H7 (cell line): ENCODE data around the gene PUDP. TPM values are rescaled to one million over a fixed set of nuclear protein-coding genes. Genes with fewer than 3 reads are reported as not detected.
"Not testable (repeated sequence)": the region's sequence is repeated elsewhere in the genome, so short reads cannot be mapped to it uniquely, and the experiment has no call there.

Experiments
- DNase-seq: peaks from one replicate; pipeline ENCODE4 v3.0.0; 2012
- H3K27me3 ChIP-seq: 2 replicates; pipeline ENCODE4 v1.6.0; 2011; ENCODE audit warnings: mild to moderate bottlenecking, low read length; ENCODE audit not compliant: control insufficient read depth, insufficient read depth
- H3K36me3 ChIP-seq: replicated peaks from 2 replicates; pipeline ENCODE4 v1.5.1; 2011; ENCODE audit warnings: low read length; ENCODE audit not compliant: control insufficient read depth, insufficient read depth
- H3K4me3 ChIP-seq: 2 replicates; pipeline ENCODE4 v1.5.1; 2011; ENCODE audit warnings: low read depth, mild to moderate bottlenecking, control low read depth, low read length, moderate library complexity; ENCODE audit not compliant: insufficient read depth
- total RNA-seq: library from RNA; depleted of rRNA; stranded (reverse); fragments of >200 nt; shearing (Covaris generic); gene quantifications from 2 replicates; pipeline ENCODE4 v1.2.3, GENCODE V29; 2014

PUDP gene
- total RNA-seq, 1 experiment from 2014 or later, result 30.5 TPM

- Histone ChIP-seq H3K4me3 (no peak overlapping the region), H3K36me3 (no peaks in the 10 kb centered on the region; the same call in 1 of the 2 replicates), H3K27me3 (no peaks in the 10 kb centered on the region)
- DNase-seq, result no peak
Measured at GRCh38 chrX:7061429-7061828, 86.5 kb downstream of the PUDP start.

DNA sequence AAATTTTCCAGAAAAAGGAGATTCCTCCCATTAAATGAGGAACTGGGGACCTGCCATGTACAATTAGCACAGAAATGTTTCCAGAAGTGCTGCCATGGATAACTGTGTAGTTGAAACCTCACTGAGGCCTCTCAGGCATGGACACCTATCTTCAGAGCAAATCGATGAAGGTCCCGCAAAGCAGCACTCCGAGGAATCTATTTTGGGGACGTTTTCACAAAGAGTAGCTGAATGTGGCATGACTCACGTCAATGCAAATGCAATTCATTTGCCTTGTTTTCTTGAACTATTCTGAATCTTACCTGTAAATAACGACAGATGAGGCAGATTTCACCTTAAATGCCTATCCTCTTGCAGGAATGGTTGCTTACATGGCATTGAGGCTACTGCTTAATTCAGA, 87.5 kb downstream of the PUDP start:
- DNase-seq, result no peak
- Histone ChIP-seq H3K27me3 (no peaks in the 10 kb centered on the region), H3K4me3 (no peak overlapping the region), H3K36me3 (no peaks in the 10 kb centered on the region; the same call in 1 of the 2 replicates)

- no peaks in the 10 kb centered on the region; the same call in 1 of the 2 replicates for H3K36me3 ChIP-seq
- no peak overlapping the region for H3K4me3 ChIP-seq
- no peaks in the 10 kb centered on the region for H3K27me3 ChIP-seq
- no peak for DNase-seq
Measured at GRCh38 chrX:7059859-7060258, 88.1 kb downstream of the PUDP start.

GRCh38 chrX:7059214-7059838, 88.6 kb downstream of the PUDP start:
- no peak for DNase-seq
- Histone ChIP-seq H3K4me3 (no peak overlapping the region), H3K27me3 (no peaks in the 10 kb centered on the region), H3K36me3 (no peaks in the 10 kb centered on the region; the same call in 1 of the 2 replicates)

- no peak for DNase-seq
- Histone ChIP-seq H3K4me3 (no peak overlapping the region), H3K27me3 (no peaks in the 10 kb centered on the region), H3K36me3 (no peaks in the 10 kb centered on the region; the same call in 1 of the 2 replicates)
Measured at GRCh38 chrX:7055386-7056137, 92.4 kb downstream of the PUDP start.

GRCh38 chrX:7054219-7055216, 93.4 kb downstream of the PUDP start:
- no peaks in the 10 kb centered on the region; the same call in 1 of the 2 replicates for H3K36me3 ChIP-seq
- no peak for DNase-seq
- H3K4me3 ChIP-seq, result no peak overlapping the region
- H3K27me3 ChIP-seq, result no peaks in the 10 kb centered on the region

- H3K36me3 ChIP-seq, result no peaks in the 10 kb centered on the region
- DNase-seq, result no peak
- no peaks in the 10 kb centered on the region for H3K27me3 ChIP-seq
- H3K4me3 ChIP-seq, result no peak overlapping the region
Measured at GRCh38 chrX:7052541-7052940, 95.4 kb downstream of the PUDP start.

DNA sequence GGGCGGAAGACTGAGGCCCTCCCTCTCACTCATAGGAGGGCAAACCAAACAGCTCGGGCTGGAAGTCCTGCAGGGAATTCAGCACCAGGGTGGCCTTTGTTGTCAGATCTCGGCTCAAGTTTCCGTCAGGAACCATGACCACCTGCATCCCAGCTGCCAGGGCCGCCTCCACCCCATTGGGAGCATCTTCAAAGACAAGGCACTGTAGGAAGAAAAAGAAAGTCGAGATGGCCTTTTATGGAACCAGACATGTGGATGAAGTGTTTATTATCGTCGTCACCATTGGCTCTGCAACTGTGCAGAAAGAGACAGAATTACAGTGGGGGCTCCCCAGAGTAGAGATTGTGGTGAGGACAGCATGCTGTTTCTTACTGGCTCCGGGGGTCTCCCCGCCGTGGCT, 97.7 kb downstream of the PUDP start:
- DNase-seq, result peak; percentile 45
- no peaks in the 10 kb centered on the region for H3K36me3 ChIP-seq
- no peak overlapping the region for H3K4me3 ChIP-seq
- no peaks in the 10 kb centered on the region for H3K27me3 ChIP-seq

DNA sequence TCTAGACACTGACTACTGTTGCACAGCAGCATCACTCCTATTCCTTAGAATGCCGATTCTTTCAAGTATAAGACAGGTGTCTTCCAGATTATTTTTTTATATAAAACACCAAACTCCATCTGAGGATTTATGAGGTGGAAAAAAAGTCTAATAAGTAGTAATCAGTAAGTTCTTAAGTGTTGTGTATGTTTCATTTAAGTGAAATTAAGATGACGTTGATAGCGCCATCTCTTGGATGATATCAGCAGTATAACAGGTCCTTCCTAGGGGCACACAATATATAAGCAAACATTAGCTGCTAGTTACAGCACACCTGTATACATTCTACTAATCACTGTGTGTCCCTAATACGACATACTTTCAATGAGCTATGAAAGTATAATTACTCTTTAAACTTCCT, 100.0 kb downstream of the PUDP start:
- H3K36me3 ChIP-seq, result no peaks in the 10 kb centered on the region; the same call in 1 of the 2 replicates
- no peak overlapping the region for H3K4me3 ChIP-seq
- peak; percentile 29 for DNase-seq
- H3K27me3 ChIP-seq, result no peaks in the 10 kb centered on the region

DNA sequence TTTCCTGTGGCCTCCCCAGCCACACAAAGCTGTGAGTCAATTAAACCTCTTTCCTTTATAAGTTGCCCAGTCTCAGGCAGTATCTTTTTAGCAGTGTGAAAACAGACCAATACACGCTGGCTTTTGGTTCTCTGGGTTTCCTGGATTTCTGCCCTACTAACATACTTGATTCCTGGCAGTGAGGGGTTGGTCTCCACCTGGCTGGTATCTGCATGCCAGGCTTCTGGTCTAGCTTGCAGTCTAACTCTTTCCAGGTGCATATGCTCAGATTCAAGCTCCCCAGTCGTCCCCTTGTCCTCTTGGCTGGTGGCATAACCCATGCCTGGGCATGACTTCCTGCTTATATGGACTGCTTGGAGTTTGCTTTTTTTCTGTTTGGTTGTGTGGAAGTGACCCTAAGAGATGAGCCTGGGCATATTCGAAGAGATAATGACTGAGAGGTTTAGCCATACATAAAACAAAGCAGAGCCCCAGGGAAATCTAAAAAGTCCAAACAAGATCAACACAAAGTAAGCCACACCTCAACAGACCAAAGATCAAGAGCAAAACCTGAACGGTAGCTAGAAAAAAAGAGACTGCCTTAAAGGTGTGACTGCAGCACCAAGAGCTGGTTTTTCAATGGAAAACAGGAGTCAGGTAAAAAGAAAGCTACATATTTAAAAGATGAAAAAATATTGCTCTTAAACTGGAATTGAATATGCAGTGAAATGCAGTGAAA, 102.6 kb downstream of the PUDP start:
- H3K4me3 ChIP-seq, result no peak overlapping the region
- no peak for DNase-seq
- no peaks in the 10 kb centered on the region for H3K27me3 ChIP-seq
- H3K36me3 ChIP-seq, result no peaks in the 10 kb centered on the region; the same call in 1 of the 2 replicates

DNA sequence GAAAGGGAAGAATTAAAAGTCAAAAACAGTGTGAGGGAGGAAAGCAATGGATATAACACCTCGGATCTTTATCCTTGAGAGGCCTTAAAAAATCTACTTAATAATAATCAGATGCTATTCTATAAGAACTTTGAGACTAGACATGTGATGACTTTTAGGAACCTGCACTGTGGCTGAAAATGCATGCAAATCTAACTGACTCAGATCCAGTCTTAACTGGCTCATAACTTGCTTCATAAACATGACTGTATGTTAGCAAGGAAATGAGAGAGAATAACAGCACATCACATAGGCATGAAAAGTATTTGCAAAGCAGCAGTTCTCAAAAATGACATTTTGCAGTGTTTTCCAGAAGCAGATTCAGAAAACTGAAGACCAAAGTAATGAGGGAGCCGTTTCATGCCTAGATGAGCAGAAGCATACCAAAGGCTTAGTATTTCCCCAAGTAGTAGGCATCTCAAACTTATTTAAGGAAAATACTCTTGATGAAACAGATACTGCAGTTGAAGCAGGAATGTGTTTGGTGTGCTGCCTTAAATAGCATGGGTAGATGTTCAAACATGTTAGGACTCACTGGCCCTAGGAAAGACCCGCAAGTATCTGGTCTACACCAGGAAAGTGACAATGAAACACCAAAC, 104.0 kb downstream of the PUDP start:
- H3K4me3 ChIP-seq, H3K27me3 ChIP-seq, DNase-seq, H3K36me3 ChIP-seq: not testable (repeated sequence)

DNA sequence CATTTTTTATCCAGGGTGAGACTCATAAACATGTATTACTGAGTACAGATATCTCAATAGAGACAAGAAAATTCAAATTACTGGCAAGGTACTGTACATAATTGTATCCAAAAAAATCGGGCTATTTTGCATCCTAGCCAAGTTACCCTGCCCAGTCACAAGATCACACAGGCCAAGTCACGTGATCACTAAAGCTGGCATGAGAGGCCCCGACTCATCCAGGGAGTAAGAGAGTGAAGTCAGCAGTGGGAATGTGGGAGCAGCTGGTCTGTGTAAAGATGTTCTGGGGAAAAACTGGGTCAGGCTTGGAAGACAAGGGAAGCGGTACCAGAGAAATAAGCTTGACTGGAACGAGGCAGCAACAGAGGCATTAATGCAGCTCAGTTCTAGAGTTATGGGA, 119.7 kb downstream of the PUDP start:
- H3K36me3 ChIP-seq, result no peaks in the 10 kb centered on the region
- DNase-seq, result no peak
- no peaks in the 10 kb centered on the region for H3K27me3 ChIP-seq
- no peak overlapping the region for H3K4me3 ChIP-seq

DNA sequence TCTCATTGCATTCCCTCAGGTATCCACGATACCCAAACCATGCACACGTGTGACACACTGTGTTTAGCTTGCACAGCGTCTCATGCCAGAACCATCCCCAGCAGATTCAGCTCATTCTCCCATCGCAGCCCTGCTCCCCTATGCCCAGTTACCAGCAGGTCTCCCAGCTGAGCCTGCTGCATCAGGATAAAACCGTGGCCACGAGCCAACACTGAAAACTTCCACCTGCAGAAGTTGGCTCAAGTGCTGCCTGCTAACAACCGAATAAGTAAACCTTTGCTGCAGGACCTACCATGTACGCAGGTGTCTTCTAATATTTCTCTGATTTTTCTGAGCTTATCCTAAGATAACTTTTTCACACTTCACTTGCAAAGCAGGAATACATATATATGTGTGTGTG, 120.9 kb downstream of the PUDP start:
- H3K36me3 ChIP-seq, result no peaks in the 10 kb centered on the region
- no peak for DNase-seq

More for the DNA sequence above, 120.9 kb downstream of the PUDP start:
- H3K4me3 ChIP-seq, result no peak overlapping the region
- no peaks in the 10 kb centered on the region for H3K27me3 ChIP-seq
